Gastroesophageal sphincter (tissue), 4 donors: ENCODE results near the gene PIGU. TPM values are rescaled to one million over a fixed set of nuclear protein-coding genes. Genes with fewer than 3 reads are reported as not detected.

Experiments used
- ATAC-seq: fragments of 150-250 bp; one replicate; pipeline ENCODE4 v1.9.1; 2016; ENCODE audit warnings: mild to moderate bottlenecking, moderate library complexity
- H3K27ac ChIP-seq, 4 donors: fragments of 200-600 bp; sonication (generic) in 3 of 4; 1 replicate in 3 of 4; 2 replicates in 1 of 4; pipeline ENCODE4 v1.5.1; 2016 to 2019
- H3K27me3 ChIP-seq: fragments of 200-600 bp; sonication (generic); one replicate; pipeline ENCODE4 v1.5.1; 2019
- H3K36me3 ChIP-seq, 2 donors: fragments of 200-600 bp; sonication (generic); one replicate each; pipeline ENCODE4 v1.5.1; 2019; ENCODE audit warnings: control low read depth in 1 of 2
- H3K4me1 ChIP-seq, 3 donors: fragments of 200-600 bp; sonication (generic); 1 replicate in 2 of 3; 2 replicates in 1 of 3; pipeline ENCODE4 v1.5.1; 2016 to 2019; ENCODE audit warnings: control low read depth in 2 of 3
- H3K4me3 ChIP-seq, 2 donors: fragments of 200-600 bp; sonication (generic); one replicate each; pipeline ENCODE4 v1.5.1; 2019; ENCODE audit warnings: mild to moderate bottlenecking in 1 of 2, moderate library complexity in 1 of 2
- H3K9me3 ChIP-seq, 3 donors: fragments of 200-600 bp; sonication (generic); one replicate each; pipeline ENCODE4 v1.5.1; 2017 to 2019; ENCODE audit warnings: control low read depth in 2 of 3
- EP300 ChIP-seq: sonication (generic); formaldehyde crosslinking; IDR thresholded peaks from one replicate; pipeline ENCODE4 v1.6.1; 2017; ENCODE audit warnings: antibody characterized with exemption, mild to moderate bottlenecking
- POLR2A ChIP-seq, 2 donors: fragments of 450-650 bp; IDR thresholded peaks; one replicate each; pipeline ENCODE4 v1.6.1; 2017; ENCODE audit warnings: antibody characterized with exemption in 2 of 2, mild to moderate bottlenecking in 2 of 2, moderate library complexity in 1 of 2
- POLR2AphosphoS5 ChIP-seq: sonication (generic); formaldehyde crosslinking; IDR thresholded peaks from one replicate; pipeline ENCODE4 v1.6.1; 2017; ENCODE audit warnings: antibody characterized with exemption
- WGBS, 2 donors: methylation state at CpG; one replicate each; pipeline ENCODE4 v1.1.5; 2018; ENCODE audit warnings: low coverage in 1 of 2; 5-methylcytosine and 5-hydroxymethylcytosine counted together
- total RNA-seq, 4 donors: library from RNA; depleted of rRNA; stranded (reverse); fragments of >200 nt; gene quantifications; one replicate each; pipeline ENCODE4 v1.1.0, GENCODE V29; 2016
- TF ChIP-seq, protein P1 (sequence below), 4 experiments: fragments of 200-600 bp in 2 of 4; fragments of 450-650 bp in 2 of 4; sonication (generic) in 1 of 4; IDR thresholded peaks; one replicate each; pipeline ENCODE4 v1.5.1; 2017 to 2019; ENCODE audit warnings: antibody characterized with exemption in 4 of 4, mild to moderate bottlenecking in 2 of 4, moderate library complexity in 2 of 4

Gene PIGU
- total RNA-seq, 4 donors from 2014 or later, result 5.4 to 11.8 (median 10.8) TPM

DNA sequence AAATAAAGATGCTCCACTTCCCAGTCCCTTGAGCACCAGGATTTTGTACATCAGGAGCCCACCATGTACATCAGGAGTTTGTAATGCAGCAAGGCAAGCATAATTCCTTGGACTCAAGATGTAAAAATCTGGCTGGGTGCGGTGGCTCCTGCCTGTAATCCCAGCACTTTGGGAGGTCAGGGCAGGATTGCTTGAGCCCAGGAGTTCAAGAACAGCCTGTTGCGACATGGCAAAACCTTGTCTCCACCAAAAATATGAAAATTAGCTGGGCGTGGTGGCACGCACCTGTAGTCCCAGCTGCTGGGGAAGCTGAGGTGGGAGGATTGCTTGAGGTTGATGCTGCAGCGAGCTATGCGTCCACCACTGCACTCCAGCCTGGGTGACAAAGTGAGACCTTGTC is 134.5 kb downstream of the PIGU start:
- Histone ChIP-seq H3K27me3 (no peaks in the 10 kb centered on the region), H3K9me3 (no peaks in the 10 kb centered on the region), H3K27ac (no peak overlapping the region), H3K4me3 (no peak overlapping the region), H3K36me3 (peaks cover 0 to 52% of the 10 kb centered on the region in 2 donors), H3K4me1 (peaks cover 0 to 6% (median 0%) of the 10 kb centered on the region in 3 donors)
- TF ChIP-seq, protein P1, sequence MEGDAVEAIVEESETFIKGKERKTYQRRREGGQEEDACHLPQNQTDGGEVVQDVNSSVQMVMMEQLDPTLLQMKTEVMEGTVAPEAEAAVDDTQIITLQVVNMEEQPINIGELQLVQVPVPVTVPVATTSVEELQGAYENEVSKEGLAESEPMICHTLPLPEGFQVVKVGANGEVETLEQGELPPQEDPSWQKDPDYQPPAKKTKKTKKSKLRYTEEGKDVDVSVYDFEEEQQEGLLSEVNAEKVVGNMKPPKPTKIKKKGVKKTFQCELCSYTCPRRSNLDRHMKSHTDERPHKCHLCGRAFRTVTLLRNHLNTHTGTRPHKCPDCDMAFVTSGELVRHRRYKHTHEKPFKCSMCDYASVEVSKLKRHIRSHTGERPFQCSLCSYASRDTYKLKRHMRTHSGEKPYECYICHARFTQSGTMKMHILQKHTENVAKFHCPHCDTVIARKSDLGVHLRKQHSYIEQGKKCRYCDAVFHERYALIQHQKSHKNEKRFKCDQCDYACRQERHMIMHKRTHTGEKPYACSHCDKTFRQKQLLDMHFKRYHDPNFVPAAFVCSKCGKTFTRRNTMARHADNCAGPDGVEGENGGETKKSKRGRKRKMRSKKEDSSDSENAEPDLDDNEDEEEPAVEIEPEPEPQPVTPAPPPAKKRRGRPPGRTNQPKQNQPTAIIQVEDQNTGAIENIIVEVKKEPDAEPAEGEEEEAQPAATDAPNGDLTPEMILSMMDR (IDR thresholded peaks at IDR 0.05), result no peak
- no peak for TF ChIP-seq EP300
- no peak for TF ChIP-seq POLR2AphosphoS5
- TF ChIP-seq POLR2A (IDR thresholded peaks at IDR 0.05), result no peak
- no peak for ATAC-seq
- 95 to 97% methylated on average over 4 to 5 of the region's 6 CpGs for WGBS, 2 donors

DNA sequence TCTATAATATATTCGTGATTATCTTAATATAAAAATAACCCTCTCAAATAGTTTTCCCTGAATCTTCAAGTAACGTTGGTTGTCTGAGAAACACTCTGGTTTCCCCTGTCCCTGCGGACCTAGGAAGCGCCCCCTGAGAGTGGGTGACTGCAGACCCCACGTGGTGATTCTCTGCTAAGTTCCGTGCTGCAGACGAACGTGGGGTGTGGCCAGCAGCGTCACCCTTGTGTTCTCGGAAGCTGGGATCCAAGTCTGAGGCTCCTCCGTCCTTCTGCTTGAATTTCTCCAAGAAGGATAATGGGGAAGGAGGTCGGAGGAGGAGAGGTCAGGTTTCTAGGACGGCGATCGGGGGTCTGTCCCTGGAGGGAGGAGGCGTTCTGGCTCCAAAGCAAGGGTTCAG is 135.0 kb downstream of the PIGU start:
- no peaks in the 10 kb centered on the region for H3K27me3 ChIP-seq
- WGBS, 2 donors, result 59 to 66% methylated on average over 10 to 11 of the region's 16 CpGs
- ATAC-seq, result no peak
- H3K4me3 ChIP-seq, result no peak overlapping the region
- peaks cover 0 to 6% (median 0%) of the 10 kb centered on the region in 3 donors for H3K4me1 ChIP-seq
- TF ChIP-seq POLR2AphosphoS5, result no peak
- no peak for TF ChIP-seq POLR2A (IDR thresholded peaks at IDR 0.05)
- TF ChIP-seq, protein P1 (IDR thresholded peaks at IDR 0.05), result no peak
- no peak for TF ChIP-seq EP300
- H3K27ac ChIP-seq, result no peak overlapping the region
- H3K9me3 ChIP-seq, result no peaks in the 10 kb centered on the region
- peaks cover 0 to 57% of the 10 kb centered on the region in 2 donors for H3K36me3 ChIP-seq

DNA sequence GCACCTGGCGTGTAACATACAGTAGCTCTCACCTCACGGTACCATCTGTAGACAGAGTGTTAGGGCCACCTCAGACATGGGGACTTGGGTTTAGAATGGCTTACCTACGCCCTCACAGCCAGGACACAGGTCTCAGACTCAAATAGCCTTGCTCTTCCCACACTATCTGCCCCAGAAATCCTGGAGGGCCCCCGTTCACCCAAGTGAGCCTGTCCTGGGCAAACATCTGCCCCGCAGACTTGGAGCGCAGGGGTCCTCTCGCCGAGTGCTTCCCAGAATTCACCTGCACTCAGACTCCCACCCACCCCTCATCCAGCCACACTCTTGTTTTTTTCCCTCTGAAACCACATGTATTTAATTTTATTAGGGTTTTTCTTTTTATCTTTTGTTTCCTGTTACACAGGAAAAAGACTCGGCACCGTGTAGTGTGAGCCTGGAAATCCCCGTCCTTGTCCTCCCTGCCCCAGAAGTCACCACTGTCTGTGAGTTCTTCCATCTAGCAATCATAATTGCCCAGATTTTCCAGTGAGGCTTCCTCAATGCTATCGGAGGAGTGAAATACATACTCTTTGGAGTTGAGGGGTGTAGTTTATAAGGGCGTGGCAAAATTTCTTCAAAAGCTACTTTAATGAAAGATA is 135.5 kb downstream of the PIGU start:
- Histone ChIP-seq H3K27ac (no peak overlapping the region), H3K4me1 (peaks cover 0 to 6% (median 0%) of the 10 kb centered on the region in 3 donors), H3K9me3 (no peaks in the 10 kb centered on the region), H3K36me3 (peaks cover 0 to 62% of the 10 kb centered on the region in 2 donors), H3K27me3 (no peaks in the 10 kb centered on the region), H3K4me3 (no peak overlapping the region)
- WGBS, 2 donors, result 64 to 71% methylated on average over 10 of the region's 13 CpGs
- no peak for ATAC-seq
- TF ChIP-seq, protein P1 (IDR thresholded peaks at IDR 0.05), result no peak
- TF ChIP-seq POLR2A (IDR thresholded peaks at IDR 0.05) (no peak), POLR2AphosphoS5 (no peak), EP300 (no peak)

DNA sequence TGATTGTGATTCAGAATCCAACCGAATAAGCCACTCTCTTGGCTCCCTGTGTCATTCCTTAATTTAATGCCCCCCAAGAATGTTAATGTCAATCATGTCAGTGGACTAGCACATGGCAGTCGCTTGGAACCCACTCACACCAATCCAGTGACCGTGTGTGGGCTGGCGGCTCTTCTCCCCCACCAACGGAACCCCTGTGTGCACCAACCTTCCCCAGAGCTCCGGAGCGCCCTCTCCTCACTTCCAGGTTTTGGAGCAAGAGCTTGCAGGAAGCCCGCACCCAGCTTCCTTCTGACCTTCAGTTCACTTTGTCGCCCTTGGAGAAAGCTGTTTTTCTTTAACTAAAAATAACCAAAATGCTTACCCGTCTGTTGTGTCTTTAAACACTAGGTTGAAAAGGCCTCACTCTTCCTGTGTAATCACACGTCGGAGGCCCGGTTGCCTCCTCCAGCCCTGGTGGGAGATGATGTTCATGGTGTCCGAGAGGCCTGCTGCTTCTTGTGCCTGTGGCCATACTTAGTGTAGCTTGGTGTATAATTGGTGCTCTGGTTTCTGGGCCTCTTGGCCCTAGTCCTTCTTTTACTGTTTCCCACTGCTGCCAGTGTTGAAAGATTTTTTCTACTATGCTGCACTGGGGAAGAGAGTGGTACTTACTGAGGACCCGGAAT is 136.2 kb downstream of the PIGU start:
- H3K27me3 ChIP-seq, result no peaks in the 10 kb centered on the region
- no peak for ATAC-seq
- no peaks in the 10 kb centered on the region for H3K9me3 ChIP-seq
- no peak overlapping the region for H3K27ac ChIP-seq
- TF ChIP-seq, protein P1 (IDR thresholded peaks at IDR 0.05), result no peak
- WGBS, 2 donors, result 76 to 82% methylated on average over 8 to 12 of the region's 15 CpGs
- no peak overlapping the region for H3K4me3 ChIP-seq
- peaks cover 0 to 69% of the 10 kb centered on the region in 2 donors for H3K36me3 ChIP-seq
- H3K4me1 ChIP-seq, result peaks cover 0 to 6% (median 0%) of the 10 kb centered on the region in 3 donors

DNA sequence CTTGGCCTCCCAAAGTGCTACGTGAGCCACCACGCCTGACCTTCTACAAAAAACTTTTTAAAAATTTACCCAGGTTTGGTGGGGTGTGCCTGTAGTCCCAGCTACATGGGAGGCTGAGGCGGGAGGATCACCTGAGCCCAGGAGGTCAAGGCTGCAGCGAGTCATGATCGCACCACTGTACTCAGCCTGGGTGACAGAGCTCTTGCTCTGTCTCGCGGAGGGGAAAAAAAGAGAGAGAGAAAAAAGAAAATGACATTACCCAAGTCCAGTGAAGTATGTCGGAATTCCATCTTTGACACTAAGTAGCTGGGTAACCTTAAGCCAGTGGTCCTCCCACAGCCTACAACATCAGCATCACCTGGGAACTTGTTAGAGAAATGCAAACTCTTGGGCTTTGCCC is 137.1 kb downstream of the PIGU start:
- H3K27me3 ChIP-seq, result no peaks in the 10 kb centered on the region
- H3K4me3 ChIP-seq, result no peak overlapping the region
- WGBS, 2 donors, result 89% methylated on average over 6 of the region's 8 CpGs; no CpG with 5 or more reads in 1 of the 2 donors
- peaks cover 0 to 6% (median 0%) of the 10 kb centered on the region in 3 donors for H3K4me1 ChIP-seq
- TF ChIP-seq, protein P1 (IDR thresholded peaks at IDR 0.05), result no peak
- TF ChIP-seq EP300, result no peak
- no peak for TF ChIP-seq POLR2A (IDR thresholded peaks at IDR 0.05)
- TF ChIP-seq POLR2AphosphoS5, result no peak
- H3K9me3 ChIP-seq, result no peaks in the 10 kb centered on the region
- H3K36me3 ChIP-seq, result peaks cover 0 to 78% of the 10 kb centered on the region in 2 donors
- no peak for ATAC-seq
- H3K27ac ChIP-seq, result no peak overlapping the region
